ENCODE data around the gene SLC22A23.
A peak's percentile ranks its signal among the peaks of the same experiment; 100 is the strongest.

The SLC22A23 gene

GRCh38 chr6:3351105-3351676 lies 105.7 kb downstream of the SLC22A23 start:
- no peak for DNase-seq

- DNase-seq, result peak; percentile 16
Measured at GRCh38 chr6:3350252-3350796, 106.5 kb downstream of the SLC22A23 start.

- no peak for DNase-seq
Measured at GRCh38 chr6:3349388-3350251, 107.2 kb downstream of the SLC22A23 start.

GRCh38 chr6:3348821-3349220 lies 108.0 kb downstream of the SLC22A23 start:
- DNase-seq, result no peak

GRCh38 chr6:3347826-3348225 lies 109.0 kb downstream of the SLC22A23 start:
- DNase-seq, result no peak

GRCh38 chr6:3347247-3347646 lies 109.6 kb downstream of the SLC22A23 start:
- DNase-seq, result no peak

DNA sequence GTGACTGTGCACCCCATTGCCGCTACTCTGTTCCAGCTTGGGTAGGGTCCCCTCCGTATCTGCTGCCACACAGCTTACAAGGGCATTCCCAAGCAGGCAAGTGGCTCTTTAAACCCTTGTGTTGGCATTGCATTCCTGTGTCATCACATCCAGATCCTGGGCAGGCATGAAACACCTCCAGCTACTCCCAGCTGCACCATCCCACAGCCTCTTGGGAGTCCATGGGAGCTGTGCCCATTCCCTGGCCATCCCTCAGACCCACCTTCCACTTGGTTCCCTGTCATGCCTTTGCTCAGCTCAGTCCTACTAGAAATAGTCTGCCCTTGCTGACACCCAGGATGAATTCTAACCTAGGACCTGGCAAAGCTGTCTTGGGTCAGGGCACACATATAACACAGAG lies 110.4 kb downstream of the SLC22A23 start:
- DNase-seq, result no peak

DNA sequence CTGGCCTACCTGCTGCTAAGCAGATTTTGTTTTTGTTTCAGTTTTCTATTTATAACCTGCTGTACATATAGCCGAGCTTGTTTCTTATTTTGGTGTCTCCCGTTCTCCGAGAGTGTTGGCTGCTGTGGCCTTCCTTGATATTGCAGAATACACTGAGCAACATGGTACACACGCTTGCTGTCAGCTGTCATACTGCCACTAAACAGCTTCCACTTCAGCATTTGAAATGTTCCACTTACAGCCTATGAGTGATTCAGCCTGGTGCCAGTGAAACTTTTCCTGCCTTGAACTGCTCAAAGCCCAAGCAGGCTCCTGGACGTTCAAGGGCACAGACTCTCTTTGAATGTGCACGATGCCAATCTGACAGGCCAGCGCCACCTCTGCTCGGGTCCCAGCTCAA lies 111.0 kb downstream of the SLC22A23 start:
- DNase-seq, result no peak

DNA sequence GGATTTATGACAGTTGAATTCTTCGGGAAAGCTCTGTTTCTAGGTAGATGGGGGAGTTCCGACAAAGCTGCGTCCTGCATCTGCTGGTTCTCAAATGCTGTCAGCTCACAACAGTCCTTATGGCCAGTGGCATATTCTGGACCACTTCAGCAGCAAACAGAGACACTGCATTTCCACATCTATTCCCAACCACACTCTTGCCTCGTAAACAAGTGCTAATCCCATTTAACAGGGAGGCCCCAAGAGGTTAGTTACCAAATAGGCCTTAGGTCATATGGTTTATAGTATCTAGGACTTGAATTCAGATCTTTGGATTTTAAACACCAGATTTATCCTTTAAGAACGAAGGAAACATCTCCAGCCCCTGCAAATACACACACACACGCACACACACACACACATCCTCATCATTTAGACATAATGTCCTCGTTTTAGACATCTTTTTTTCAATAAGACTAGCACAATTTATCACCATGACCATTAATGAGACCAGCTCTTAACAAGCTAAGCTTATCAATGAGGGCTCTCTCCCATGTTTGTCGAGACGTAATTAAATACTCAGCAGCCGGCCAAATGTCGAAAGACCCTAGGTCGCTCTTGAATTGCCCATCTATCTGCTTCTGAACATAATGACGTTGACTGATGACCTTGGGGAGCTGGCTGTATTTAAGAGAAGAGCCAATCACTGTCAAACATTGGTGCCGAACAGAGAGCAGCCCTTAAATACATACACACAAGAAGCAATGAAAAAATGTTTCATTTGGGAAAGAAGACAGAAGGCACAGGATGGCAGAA lies 113.6 kb downstream of the SLC22A23 start:
- no peak for DNase-seq

- no peak for DNase-seq
Measured at GRCh38 chr6:3341467-3341866, 115.4 kb downstream of the SLC22A23 start.

DNA sequence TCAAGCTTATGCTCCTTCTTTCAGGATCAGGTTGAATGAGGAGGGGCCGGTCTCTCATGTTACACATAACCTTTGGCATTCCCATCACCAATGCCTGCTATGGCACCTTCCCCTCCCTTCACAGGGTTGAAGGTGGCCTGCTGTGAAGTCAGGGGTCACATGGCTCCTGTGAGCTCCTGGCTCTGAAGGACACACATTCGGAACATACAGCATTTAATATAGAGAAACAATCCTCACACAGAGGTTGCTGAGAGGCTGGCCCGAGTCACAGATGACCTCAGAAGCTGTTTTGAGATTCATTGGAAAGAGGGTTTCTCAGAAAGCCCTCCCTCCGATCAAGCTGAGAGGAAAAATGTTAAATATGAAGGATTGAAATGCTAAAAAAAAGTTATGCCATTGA lies 116.0 kb downstream of the SLC22A23 start:
- DNase-seq, result no peak

DNA sequence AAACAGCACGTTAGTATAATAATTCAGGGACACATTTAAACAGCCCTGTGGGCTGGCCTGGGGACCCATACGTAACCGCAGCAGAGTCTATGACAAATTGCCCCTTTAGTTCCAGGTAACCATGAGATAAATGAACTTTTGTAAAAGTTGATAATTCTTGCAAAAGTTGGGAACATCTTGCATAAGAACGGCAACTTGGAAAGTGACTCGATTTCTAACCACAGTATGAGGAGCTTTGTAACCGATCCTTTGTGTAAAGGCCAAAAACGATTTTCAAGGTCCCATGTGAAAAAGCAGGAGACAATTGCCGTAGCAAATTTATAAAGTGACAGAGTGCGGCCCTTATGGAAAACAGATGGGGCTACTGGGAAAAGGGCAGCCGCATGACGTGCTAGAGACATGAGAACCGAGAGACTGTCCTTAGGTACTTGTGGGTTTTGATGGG lies 116.5 kb downstream of the SLC22A23 start:
- no peak for DNase-seq

GRCh38 chr6:3339811-3340210 lies 117.0 kb downstream of the SLC22A23 start:
- DNase-seq, result no peak

- DNase-seq, result no peak
Measured at GRCh38 chr6:3337521-3338350, 119.1 kb downstream of the SLC22A23 start.

- no peak for DNase-seq
Measured at GRCh38 chr6:3336859-3337515, 119.9 kb downstream of the SLC22A23 start.

DNA sequence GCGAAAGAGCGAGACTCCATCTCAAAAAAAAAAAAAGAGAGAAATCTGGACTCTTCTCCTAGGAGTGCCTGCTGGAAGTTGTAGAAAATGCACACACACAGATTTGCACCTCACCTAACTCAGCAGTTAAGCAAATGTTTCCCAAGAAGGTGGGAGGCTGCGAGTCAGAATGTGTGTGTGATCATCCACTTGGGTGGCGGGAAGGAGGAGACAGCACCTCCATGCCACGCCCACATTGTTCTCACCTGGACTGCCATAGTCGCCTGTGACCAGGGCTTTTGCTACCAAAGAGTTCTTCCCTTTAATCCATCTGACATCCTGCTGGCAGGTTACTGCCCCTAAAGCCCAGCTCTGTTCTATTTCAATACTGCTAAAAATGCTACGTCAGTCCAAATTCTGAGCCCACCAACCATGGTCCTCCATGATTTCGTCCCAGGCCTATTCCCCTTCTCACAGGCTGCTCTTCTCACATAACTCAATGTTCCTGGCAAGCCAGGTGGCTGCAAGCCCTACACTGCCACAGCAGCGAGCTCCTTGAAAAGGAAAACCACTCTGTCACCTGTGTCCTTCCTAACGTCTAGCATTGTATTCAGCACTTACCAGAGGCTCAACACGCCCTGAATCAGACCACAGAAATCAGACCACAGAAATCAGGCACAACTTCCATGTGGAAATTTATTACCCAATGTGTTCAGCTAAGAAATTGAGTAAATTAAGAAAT lies 120.6 kb downstream of the SLC22A23 start:
- DNase-seq, result no peak

- no peak for DNase-seq
Measured at GRCh38 chr6:3335169-3335568, 121.7 kb downstream of the SLC22A23 start.

GRCh38 chr6:3334555-3334954 lies 122.3 kb downstream of the SLC22A23 start:
- no peak for DNase-seq

DNA sequence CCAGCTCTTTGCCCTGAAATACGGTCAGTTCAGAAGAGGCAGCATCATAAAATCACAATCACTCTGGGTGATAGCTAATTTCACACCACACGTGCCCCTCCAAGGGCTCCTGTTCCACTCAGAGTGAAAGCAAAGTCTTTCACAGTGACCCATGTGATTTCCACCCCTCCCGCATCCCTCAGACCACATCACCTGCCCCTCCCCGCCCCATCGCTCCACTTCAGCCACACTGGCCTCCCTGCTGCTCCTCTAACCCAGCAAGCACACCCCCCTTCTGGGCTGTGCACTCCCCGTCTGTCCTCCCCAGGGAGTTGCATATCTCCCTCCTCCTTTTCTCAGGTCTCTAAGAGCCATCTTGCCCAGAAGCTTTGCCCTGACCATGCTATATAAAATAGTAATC lies 123.6 kb downstream of the SLC22A23 start:
- DNase-seq, result no peak

GRCh38 chr6:3331971-3332370 lies 124.9 kb downstream of the SLC22A23 start:
- no peak for DNase-seq

DNA sequence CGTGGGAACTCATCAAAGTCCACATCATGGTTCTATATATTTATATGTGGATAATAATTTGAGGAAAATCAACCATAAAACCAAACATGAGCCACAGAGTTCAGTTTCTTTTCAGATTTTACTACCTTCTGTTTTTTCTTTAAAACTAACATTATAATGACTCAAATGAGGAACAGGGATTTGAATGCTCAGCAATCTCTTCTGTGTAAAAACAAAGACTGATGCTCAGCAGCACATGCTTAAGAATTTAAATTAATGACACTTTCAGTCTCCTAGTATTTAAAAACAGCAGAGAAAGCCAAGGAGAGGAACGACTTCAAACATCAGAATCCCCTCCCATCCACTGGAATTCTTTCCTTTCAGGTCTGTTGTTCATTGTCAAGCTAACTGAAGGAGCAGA lies 125.4 kb downstream of the SLC22A23 start:
- DNase-seq, result no peak
